OCI-M2 (cell line): ENCODE results near the gene RGS6.

ENCODE experiments used
- DNase-seq: peaks from one replicate; lab custom pipeline; 2025; ENCODE audit not compliant: unreplicated experiment; lab: John Stamatoyannopoulos, UW

The RGS6 gene

DNA sequence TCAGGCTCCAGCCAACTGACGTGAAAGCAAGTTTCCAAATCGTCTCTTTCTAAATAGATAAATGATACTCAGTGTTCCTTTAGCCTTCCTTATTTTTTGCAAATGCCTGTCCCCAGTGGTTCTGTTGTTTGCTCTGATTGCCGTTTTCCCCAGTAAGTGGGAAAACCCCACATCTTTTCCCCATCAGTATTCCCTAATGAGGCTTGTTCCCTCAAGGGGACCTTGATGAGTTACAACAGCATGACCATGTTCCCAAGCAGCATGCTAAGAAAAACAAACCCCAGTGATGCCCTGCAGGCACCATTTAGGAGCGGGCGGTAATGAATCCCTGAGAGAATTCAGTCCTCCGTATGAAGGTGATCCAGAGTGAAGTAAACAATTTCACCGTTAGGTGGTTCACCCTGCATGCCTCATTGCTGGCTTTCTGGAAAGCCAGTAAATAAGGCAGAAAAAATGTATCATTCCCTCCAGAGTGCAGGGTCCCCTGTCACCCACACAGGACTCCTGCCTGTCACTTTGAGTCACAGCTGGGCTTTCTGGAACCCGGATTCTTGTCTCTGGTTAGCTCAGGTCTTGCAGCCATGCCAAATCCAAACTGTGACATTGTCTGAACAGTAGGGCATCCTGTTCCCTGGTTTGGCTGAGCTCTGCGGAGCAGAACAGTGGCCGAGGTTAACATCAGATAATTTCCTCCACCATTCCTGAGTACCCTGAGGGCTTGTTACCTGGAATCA, 222.6 kb downstream of the RGS6 start:
- DNase-seq, result no peak

DNA sequence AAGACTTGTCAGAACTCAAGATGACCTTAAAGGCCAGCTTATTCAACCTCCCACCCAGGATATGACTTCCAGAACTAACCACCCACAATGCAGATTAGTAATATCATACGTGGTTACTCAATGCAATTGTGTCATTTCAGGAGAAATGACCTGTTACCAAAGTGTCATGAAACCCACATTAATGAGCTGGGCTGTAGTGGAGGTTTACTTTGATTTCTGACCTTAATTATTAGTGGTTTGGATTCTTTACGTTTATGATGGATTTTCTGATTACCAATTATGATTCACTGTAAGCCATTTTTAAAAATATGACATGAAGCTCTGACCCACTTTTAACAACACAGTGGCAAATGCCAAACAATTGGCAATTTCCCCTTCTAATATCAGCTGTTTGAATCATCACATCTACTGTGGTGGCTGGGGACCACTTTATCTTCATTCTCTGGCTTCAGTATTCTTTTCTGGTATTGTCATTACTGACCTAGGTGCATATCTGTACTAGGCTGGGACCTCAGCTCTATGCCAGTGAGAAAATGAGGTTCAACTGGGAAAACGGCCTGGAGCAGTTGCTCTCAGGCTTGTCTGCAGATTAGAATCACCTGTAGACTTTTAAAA, 223.3 kb downstream of the RGS6 start:
- no peak for DNase-seq

DNA sequence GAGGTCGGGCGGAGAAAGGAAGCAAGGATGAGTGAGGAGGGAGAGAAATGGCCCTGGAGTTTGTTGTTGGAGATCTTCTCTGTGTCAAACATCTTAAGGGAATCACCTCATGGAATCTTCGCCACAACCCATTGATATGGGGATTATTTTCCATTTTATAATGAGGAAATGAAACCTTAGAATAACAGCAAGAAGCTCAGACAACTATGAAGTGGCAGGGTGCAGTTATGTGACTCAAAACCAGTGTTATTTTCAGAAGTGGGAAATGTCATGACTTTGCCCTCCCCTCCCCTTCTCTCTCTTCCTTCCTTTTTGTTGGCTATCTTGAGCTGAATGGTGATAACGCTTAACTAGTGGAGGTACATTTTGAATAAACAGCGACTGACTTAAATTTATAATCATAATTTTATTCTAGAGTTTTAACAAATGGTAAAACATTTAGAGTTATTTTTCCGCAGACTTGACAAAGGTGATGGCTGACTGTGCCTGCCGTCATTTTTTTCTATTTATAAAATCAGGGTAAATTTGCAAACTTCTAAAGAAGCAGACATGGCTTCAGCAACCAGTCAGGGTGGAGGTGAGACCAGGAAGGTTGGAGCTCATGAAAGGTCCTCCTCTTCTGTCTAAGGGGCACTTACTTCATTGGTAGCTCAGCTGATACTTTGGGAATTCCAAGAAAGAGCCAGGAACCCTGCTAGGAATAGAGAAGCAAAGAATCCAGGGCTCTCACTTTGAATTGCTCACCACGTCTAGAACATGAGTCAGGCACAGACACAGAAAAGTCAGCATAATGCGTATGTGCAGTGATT, 232.4 kb downstream of the RGS6 start:
- DNase-seq, result no peak

DNA sequence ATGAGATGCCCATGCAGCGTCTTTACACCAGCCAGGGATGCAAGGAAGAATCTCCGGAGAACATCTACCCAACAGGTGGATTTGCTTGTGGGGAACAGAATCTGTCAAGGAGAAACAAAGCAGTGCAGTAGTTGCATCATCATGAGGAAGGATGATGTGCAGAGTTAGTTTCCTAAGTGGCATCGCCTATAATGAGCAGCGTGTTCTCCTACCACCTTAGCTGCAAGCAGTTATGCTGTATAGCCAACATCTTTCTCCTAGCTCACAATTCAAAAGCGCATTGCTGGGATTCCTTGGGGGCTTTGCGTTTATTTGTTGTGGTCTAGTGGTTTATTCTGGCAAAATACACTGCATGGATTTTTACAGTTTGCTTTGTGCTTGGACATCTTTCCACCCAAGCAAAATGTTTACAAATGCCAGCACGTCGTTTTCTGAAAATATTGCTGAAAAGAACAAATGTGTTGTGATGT, 233.0 kb downstream of the RGS6 start:
- DNase-seq, result no peak

DNA sequence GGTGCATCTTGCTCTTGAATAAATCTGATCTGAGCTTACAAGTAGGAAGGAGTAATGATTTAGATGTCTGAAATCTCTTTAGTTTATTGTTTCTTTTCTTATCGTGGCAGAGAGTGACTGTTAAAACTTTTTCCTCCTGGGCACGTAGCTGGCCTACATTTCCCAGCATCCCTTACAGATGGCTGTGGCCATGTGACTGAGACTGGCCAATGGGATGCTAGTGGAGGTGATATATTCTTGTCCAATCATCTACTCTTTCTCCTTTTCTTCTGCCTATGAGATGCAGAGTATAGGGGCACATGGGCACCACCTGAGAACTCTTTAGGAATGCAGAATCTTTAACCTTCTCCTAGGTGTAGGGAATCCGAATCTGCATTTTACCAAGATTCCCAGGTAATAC, 237.3 kb downstream of the RGS6 start:
- no peak for DNase-seq

DNA sequence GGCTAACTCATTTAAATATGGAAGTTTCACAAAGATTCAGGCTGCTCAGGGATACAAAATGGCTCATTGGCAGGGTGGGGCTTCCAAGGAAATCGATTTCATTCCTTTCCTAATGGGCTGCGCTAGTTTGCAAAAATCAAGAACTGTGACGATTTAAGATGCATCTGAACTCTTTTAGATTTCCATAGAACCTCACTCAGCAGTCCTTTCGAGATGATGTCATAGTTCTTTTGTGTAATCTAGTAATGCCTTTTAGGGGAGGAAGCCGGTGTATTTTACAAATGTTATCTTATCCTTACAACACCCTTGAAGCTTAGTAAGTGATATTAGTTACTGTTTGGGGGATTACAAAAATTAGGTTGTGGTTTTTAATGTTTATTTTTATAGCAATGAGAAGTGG, 239.8 kb downstream of the RGS6 start:
- no peak for DNase-seq

DNA sequence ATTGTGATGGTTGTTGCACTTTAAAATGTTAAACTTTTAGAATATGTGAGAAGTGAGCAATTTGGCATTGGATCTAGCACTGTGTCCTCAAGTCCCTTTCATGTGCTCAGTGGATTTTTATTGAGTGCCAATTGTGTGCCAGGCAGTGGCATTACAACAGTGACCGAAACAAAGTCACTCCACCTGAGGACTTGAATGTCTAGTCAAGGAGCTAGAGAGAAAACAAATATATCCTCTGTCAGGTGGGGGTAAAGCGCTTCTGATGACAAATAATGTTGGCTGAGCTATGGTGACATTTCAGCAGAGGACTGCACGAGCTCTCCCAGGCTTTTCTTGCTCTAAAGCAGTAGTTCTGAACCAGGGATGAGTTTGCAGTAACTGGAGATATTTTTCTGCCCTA, 240.4 kb downstream of the RGS6 start:
- DNase-seq, result no peak

DNA sequence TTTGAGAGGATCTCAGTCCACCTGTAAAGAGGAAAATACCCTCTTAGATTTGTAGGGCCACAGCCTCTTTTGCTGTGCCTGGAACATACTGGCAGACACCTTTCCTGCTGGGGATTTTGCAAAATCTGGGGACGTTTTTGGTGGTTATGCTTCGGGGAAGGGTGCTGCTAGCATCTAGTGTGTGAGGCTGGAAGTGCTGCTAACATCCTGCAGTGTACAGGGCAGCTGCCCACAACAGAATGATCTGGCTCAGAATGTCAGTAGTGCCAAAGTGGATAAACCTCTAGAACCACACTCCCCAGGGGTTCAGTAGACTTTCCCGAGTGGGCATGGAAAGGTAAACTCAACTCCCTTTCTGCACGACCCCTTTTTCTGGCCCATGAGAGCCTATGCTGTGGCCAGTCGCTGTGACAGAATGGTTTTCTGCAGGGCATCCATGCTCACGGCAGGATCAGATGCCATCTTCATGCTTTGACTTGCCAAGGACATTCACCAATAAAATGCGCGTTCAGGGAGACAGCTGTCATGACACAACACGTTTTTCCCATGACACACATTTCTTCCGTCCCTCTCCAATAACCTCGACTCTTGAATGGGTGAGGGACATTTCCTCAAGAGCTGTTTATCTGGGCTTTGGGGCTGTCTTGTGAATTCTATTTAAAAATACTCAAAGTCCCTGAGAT, 240.9 kb downstream of the RGS6 start:
- no peak for DNase-seq

DNA sequence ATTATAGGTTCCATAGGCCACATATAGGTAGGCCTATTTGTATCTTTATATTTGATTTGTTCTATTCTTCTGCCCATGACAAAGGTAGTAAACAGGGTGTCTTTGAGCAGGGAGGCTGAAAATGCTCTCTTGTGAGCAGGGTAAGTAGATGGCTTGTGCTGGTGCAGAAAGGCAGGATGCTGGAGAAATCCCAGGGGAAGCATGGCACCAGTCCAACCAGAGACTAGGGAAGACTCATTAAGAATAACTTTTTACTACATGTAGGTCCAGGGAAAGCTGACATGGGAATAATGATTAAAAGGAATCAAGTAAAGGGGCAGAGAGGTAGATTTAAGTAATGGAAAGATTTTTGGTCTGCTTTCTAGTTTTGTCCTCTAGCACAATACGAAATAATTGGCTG, 245.0 kb downstream of the RGS6 start:
- no peak for DNase-seq

DNA sequence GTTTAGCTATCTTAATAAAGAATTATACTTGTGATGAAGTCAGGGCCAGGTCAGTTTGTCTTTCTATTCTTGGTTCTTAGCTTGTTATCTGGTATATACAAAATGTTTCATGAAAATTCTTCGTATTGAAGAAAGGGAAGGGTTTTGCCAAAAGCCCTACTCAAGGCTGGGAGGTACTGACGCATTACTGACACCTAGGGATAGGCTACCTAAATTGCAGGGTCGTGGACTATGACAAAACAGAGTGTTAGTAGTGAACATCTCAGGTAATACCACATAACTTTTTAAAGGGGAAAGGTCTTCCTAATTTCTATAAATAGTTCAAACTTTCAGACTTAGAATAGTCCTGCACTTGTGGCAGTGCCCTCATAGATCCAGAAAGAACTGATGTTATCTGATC, 246.3 kb downstream of the RGS6 start:
- DNase-seq, result no peak

DNA sequence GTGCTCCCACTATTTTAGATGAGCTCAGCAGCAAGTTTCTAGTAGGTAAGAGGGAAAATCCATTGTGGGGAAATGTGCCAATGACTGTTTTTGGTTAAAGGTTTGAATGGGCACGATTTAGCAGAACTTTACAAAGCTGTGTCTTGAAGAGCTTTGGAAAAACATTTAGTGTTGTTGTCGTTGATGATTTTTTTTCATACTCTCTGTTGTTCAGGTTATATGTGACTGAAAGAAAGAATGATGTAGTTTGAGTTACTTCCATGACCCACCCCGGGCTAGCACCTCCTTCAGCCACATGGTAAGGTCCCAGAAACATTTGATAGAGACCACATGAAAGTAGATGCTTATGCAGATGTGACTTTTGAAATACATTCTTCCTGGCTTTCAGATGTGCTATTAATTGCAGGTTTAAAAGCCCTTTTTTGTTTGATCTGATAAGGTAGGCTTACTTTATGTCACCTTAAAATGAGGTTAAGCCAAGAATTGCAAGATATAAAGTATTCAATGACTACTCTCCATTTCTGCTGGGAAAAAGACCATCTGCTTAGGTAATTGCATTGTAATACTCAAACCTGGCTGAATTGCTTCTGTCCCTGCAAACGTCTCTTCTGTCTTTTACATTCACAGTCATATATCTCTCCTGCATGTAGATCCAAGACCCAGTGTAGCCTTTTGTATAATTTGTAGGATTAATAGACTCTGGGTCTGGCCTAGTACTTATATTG, 250.6 kb downstream of the RGS6 start:
- DNase-seq, result no peak

DNA sequence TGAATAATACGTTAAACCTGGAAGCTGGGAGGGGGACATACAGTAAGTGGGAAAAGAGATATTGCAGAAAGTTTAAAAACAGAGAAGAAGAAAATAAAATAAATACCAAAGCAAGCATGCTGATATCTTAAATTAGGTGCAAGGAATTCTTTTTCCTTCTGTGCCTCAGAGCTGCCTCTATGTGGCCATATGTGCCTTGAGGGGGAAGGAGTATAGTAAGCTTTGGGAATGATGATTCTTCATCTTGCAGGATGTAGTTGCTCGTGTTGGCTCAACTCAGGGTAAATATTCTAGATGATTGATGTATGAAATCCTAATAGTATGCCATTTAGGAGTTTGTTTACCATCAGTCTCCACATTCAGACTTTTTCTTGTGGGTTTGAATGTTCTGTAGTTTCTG, 251.4 kb downstream of the RGS6 start:
- DNase-seq, result no peak

DNA sequence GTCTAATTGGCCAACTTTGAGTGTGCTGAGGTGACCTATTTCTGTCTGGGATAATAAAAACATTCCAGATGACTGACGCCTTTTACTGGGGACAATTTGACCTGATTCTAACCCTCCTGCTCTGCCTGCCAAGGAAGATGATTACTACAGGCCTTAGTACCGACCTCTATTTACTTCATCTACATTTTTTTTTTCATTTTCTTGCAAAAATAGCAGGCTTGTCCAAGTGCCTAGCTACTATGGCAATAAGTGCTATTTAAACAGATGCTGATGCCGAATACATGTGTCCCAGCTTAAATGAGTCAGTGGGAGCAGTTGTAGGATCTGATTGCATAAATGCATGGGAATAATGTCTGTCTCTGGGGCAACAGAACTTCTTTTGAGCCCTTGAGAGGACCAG, 254.3 kb downstream of the RGS6 start:
- DNase-seq, result no peak

DNA sequence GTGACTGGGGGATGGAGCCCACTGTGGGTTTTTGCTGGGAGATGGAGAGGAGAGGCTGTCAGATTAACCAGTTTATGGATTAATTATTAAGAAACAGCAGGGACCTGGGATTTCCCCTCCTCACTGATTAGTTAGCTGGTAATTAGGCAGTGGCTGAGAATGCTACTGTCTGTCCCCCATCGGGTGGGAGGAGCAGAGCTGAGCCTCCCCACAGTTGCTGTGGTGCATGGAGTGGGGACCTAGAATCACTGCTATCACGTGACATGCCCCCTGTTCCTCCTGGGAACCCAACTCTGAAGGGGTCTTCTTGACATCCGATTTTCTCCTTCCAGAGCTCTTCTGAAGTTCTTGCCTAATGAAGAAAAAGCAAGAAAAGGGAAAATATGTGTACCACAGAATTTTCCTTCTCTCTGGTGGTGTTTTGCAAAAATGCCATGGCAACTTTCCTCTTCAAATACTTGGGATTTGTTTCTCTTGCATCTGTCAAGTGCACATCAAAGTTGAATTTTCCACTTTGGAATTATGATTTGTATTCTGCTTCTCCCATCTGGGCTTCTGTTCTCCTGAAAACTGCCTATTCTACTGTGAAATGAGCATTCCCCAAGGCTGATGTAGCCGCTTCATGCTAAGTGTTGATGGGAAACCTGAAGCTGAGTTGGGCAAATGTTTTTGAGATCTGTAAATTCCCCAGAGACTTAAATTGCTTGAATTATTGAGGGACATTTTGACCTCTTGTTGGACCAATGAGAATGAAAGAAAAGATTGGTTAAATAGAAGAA, 264.2 kb downstream of the RGS6 start:
- DNase-seq, result no peak

DNA sequence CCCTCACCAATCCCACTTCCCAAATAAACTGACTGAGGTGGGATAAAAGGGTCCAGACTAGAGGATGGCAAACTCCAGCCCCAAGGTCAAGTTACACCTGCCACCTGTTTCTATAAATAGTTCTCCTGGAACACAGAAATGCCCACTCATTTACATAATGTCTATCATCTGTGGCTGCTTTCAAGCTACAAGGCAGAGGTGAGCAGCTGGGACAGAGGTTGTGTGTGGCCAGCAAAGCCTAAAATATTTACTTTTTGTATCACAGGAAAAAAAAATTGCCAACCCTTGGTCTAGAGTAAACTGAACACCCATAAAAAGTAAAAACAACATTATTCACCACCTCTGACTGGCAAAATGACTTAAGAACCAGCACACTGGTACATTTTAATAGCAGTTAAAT, 269.4 kb downstream of the RGS6 start:
- no peak for DNase-seq

DNA sequence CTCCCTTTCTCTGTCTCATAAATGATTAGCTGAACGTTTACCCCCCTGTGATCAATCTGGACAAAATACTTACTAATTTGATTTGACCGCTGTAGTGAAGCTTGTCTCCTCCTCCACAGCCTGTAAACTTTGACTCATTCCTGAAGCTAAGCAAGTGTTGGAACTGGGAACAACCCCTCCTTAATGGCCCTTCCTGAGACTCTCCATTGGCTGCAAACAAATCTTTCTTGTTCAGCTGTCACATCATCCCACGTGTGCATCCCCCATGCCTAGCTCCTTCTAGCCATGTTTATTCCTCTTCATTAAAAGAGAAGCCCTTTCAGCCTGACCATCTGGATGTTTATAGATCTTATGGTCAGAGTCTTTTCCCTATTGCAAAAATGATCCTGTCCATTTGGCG, 281.2 kb downstream of the RGS6 start:
- DNase-seq, result no peak

DNA sequence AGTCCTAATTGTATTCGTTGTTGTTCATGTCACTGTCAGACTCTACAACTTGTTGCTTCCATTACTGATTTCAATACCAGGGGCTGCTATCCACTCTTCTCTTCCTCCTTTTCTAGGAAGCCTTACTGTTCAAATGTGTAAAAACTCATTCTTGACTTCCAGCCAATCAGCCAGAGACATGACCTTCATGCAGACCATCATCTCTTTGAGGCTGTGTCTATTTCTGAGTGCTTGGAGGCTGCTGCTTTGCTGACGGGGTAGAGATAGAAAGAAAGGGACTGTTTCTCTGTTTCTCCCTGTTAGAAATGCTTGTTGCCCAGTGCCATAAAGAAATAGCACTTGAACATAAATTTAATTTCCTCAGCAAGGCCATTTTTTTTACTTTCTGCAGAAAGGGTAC, 282.9 kb downstream of the RGS6 start:
- no peak for DNase-seq

DNA sequence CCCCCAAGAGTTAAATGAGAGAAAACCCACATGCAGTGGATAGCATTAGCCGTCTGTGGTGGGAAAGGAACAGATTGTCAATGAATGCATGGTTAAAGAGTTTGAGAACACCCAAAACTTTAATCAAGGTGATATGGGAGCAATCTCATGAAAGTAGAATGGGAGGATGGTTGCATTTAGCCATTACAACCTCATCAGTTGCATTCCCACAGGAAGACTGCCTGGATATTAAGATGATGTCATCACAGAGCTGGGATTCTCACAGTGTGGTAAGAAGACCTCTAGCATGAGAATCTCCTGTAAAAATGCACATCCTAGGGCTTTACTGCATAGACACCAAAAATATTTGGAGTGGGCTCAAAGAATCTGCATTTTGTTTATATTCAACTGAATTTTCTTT, 284.9 kb downstream of the RGS6 start:
- DNase-seq, result no peak

DNA sequence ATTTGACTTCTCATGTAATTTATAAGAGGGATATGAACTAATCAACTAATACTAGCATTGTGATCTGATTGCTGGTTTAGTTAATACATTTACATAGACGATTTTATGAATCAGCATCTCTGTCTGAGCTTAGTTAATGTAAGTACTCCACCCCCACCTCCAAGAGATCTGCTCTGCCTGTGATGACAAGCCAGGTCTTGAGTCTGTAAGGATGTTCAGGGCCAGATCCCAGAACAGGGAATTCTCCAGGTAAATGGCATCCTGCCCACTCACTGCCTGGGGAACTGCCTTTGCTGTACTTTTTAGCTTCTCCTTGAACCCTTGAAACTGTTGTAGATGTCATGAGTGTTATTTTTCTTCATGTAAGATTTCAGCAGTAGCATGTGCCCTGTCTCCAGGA, 289.8 kb downstream of the RGS6 start:
- no peak for DNase-seq

DNA sequence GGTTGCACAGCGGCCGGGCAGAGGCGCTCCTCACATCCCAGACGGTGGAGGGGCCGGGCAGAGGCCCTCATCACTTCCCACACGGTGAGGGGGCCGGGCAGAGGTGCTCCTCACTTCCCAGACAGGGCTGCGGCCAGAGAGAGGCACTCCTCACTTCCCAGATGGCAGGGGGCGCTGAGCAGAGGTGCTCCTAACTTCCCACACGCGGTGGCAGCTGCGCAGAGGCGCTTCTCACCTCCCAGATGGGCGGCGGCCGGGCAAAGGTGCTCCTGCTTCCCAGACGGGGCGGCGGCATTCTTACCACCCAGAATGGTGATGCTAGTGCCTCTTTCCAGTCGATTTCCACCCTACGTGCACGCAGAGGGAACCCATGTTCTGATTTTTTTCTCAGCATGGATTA, 304.4 kb downstream of the RGS6 start:
- DNase-seq, result no peak
